ENCODE data around the gene GRIN3A. TPM values are rescaled to one million over a fixed set of nuclear protein-coding genes. Genes with fewer than 3 reads are reported as not detected.

GRIN3A gene
- total and polyA plus RNA-seq, 9 of the 15 experiments (the other 6 are each of a cell fraction or from before 2014, with no cell fraction given): 0.01 to 0.03 TPM; not detected in 7

DNA sequence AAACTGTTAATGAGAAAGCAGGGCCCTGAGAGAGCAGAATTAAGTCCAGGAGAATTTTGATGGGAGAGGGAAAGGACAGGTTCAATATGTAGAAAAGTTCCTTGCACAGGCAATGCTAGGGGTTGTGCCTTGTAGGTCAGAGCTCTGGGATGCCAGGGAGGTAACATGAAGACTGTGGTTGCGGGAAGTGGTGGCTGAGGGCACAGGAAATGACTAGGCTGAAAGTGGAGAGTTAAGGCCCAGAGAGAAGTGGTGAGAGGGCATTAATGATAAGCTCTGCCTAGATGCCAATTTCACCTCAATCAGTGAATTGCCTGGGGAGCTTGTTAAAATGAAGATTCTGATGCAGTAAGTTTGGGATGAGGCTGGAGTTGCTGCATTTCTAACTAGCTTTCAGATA is 112.2 kb downstream of the GRIN3A start:
- no peak for FAIRE-seq
- intact Hi-C loops (cut with micrococcal nuclease): no loop called here
- 0% methylated on average over 1 of the region's 1 CpG for WGBS (ENCODE audit: insufficient coverage, low coverage, missing lambda C conversion rate)
- DNase-seq (ENCODE audit: extremely low read depth in 1 of 4, low spot score in 3 of 4): no peak
- BruUV-seq (replicated peaks): no TSS peak
- Histone ChIP-seq H3K4me2 (ENCODE audit: insufficient read depth, low read length) (no peak overlapping the region), H2AFZ (ENCODE audit: low read depth, low read length) (no peak overlapping the region), H3K36me3 (ENCODE audit: control insufficient read depth, insufficient read depth, low read length) (no peaks in the 10 kb centered on the region), H3K9ac (ENCODE audit: insufficient read depth in 1 of 2, low read depth in 2 of 2, low read length in 2 of 2) (no peak overlapping the region), H3K79me2 (ENCODE audit: control insufficient read depth, insufficient read depth, low read length) (no peaks in the 10 kb centered on the region), H3K27me3 (ENCODE audit: control insufficient read depth in 2 of 2, insufficient read depth in 2 of 2, low read length in 2 of 2) (no peaks in the 10 kb centered on the region), H3K4me1 (replicated peaks in 1 of 2; ENCODE audit: control insufficient read depth in 2 of 2, insufficient read depth in 2 of 2, low read length in 2 of 2) (no peaks in the 10 kb centered on the region), H3K9me3 (replicated peaks; ENCODE audit: control insufficient read depth, insufficient read depth, low read depth, low read length) (no peaks in the 10 kb centered on the region), H4K20me1 (replicated peaks; ENCODE audit: control insufficient read depth, insufficient read depth, low read length) (no peaks in the 10 kb centered on the region), H3K9me1 (ENCODE audit: control insufficient read depth, insufficient read depth, low read length) (no peaks in the 10 kb centered on the region), H3K4me3 (no peak overlapping the region), H3K27ac (ENCODE audit: extremely low read depth, low read depth, low read length) (no peak overlapping the region)
- in situ Hi-C loops (cut with MboI): no loop called here
- ATAC-seq: no peak
- POLR2A ChIA-PET: no interaction called here
- CTCF ChIA-PET (ENCODE audit: low intra/inter-chr PET ratio): no interaction called here
- TF ChIP-seq E2F3 (CRISPR knock-in tag; IDR thresholded peaks at IDR 0.05) (no peak), STAT5B (CRISPR knock-in tag; IDR thresholded peaks at IDR 0.05) (no peak), POLR2G (IDR thresholded peaks at IDR 0.05; ENCODE audit: low read depth, low read length) (no peak), SMARCA4 (IDR thresholded peaks at IDR 0.05) (no peak), SMARCB1 (IDR thresholded peaks at IDR 0.05; ENCODE audit: insufficient read length, low read depth) (no peak), SMARCC2 (IDR thresholded peaks at IDR 0.05; ENCODE audit: low read depth) (no peak), ZNF232 (CRISPR knock-in tag; IDR thresholded peaks at IDR 0.05) (no peak), SAFB2 (IDR thresholded peaks at IDR 0.05; ENCODE audit: borderline replicate concordance, low read depth, low read length, severe bottlenecking) (no peak), PPARD (CRISPR knock-in tag; IDR thresholded peaks at IDR 0.05) (no peak), ESRRA (IDR thresholded peaks at IDR 0.05; ENCODE audit: borderline replicate concordance, low read depth) (no peak), ZBTB8A (IDR thresholded peaks at IDR 0.05; ENCODE audit: partially characterized antibody) (no peak)
- TF ChIP-seq, protein P1, sequence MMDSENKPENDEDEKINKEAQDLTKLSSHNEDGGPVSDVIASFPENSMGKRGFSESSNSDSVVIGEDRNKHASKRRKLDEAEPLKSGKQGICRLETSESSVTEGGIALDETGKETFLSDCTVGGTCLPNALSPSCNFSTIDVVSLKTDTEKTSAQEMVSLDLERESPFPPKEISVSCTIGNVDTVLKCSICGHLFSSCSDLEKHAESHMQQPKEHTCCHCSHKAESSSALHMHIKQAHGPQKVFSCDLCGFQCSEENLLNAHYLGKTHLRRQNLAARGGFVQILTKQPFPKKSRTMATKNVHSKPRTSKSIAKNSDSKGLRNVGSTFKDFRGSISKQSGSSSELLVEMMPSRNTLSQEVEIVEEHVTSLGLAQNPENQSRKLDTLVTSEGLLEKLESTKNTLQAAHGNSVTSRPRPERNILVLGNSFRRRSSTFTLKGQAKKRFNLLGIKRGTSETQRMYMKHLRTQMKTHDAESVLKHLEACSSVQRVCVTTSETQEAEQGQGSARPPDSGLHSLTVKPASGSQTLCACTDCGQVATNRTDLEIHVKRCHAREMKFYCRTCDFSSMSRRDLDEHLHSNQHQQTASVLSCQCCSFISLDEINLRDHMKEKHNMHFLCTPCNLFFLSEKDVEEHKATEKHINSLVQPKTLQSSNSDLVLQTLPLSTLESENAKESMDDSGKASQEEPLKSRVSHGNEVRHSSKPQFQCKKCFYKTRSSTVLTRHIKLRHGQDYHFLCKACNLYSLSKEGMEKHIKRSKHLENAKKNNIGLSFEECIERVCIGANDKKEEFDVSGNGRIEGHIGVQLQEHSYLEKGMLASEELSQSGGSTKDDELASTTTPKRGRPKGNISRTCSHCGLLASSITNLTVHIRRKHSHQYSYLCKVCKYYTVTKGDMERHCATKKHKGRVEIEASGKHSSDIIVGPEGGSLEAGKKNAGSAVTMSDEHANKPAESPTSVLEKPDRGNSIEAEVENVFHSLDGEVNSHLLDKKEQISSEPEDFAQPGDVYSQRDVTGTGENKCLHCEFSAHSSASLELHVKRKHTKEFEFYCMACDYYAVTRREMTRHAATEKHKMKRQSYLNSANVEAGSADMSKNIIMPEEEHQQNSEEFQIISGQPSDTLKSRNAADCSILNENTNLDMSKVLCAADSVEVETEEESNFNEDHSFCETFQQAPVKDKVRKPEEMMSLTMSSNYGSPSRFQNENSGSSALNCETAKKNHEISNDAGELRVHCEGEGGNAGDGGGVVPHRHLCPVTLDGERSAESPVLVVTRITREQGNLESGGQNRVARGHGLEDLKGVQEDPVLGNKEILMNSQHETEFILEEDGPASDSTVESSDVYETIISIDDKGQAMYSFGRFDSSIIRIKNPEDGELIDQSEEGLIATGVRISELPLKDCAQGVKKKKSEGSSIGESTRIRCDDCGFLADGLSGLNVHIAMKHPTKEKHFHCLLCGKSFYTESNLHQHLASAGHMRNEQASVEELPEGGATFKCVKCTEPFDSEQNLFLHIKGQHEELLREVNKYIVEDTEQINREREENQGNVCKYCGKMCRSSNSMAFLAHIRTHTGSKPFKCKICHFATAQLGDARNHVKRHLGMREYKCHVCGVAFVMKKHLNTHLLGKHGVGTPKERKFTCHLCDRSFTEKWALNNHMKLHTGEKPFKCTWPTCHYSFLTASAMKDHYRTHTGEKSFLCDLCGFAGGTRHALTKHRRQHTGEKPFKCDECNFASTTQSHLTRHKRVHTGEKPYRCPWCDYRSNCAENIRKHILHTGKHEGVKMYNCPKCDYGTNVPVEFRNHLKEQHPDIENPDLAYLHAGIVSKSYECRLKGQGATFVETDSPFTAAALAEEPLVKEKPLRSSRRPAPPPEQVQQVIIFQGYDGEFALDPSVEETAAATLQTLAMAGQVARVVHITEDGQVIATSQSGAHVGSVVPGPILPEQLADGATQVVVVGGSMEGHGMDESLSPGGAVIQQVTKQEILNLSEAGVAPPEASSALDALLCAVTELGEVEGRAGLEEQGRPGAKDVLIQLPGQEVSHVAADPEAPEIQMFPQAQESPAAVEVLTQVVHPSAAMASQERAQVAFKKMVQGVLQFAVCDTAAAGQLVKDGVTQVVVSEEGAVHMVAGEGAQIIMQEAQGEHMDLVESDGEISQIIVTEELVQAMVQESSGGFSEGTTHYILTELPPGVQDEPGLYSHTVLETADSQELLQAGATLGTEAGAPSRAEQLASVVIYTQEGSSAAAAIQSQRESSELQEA (IDR thresholded peaks at IDR 0.05; ENCODE audit: low read depth): no peak
- TF ChIP-seq, protein P2, sequence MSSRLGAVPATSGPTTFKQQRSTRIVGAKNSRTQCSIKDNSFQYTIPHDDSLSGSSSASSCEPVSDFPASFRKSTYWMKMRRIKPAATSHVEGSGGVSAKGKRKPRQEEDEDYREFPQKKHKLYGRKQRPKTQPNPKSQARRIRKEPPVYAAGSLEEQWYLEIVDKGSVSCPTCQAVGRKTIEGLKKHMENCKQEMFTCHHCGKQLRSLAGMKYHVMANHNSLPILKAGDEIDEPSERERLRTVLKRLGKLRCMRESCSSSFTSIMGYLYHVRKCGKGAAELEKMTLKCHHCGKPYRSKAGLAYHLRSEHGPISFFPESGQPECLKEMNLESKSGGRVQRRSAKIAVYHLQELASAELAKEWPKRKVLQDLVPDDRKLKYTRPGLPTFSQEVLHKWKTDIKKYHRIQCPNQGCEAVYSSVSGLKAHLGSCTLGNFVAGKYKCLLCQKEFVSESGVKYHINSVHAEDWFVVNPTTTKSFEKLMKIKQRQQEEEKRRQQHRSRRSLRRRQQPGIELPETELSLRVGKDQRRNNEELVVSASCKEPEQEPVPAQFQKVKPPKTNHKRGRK (tag; IDR thresholded peaks at IDR 0.05): no peak
